HG03469 (cell line): Measurements from ENCODE around the gene COPE.
"Not testable (repeated sequence)": the region's sequence is repeated elsewhere in the genome, so short reads cannot be mapped to it uniquely, and the experiment has no call there.

ENCODE experiments used
- ATAC-seq: cut with Tn5 transposase; IDR thresholded peaks from one replicate; pipeline ENCODE4 v1.9.1; 2021; ENCODE audit warnings: mild to moderate bottlenecking, moderate library complexity, moderate number of reproducible peaks; ENCODE audit not compliant: unreplicated experiment

COPE gene

DNA sequence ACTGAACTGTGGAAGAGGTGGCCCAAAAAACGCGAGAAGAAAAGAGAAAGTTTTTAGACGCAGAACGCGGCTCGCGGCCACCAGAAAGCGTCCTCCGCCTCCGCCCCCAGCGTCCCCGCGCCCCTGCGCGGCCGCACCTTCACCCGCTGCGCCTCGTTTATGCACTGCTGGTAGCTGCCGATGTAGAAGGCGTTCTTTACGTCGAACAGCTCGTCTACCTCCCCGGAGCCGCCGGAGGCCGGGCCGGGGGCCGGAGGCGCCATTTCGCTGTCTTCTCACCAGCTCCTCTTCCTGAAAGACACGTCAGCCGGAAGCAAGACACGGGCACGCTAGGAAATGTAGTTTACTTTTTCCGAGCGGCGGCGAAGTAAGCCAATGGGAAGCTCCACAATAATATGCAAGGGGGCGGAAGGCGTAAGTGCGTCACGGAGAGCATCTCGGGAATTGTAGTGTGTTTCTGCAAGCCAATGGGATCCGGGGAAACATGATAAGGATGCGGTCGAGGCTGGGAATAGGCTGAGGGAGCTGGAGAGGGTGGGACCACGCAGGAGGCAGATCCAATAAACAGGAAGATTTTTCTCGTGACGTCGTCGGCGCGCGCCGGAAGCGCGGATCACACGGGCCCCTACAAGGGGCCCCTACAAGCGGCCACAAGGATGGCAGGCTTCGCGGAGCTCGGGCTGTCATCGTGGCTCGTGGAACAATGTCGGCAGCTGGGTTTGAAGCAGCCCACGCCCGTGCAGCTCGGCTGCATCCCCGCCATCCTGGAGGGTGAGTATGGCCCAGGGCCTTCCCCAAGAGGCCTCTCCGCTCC lies at the start of gene COPE, which contains the start of gene DDX49:
Gene COPE (minus strand): TSS at position 302 of the 814 bp plus-strand sequence. CDS start 39 bp downstream, at position 263.
Gene DDX49 (plus strand): TSS at position 630 of the 814 bp plus-strand sequence. CDS start 27 bp downstream, at position 657.
- peak; percentile 82 for ATAC-seq

DNA sequence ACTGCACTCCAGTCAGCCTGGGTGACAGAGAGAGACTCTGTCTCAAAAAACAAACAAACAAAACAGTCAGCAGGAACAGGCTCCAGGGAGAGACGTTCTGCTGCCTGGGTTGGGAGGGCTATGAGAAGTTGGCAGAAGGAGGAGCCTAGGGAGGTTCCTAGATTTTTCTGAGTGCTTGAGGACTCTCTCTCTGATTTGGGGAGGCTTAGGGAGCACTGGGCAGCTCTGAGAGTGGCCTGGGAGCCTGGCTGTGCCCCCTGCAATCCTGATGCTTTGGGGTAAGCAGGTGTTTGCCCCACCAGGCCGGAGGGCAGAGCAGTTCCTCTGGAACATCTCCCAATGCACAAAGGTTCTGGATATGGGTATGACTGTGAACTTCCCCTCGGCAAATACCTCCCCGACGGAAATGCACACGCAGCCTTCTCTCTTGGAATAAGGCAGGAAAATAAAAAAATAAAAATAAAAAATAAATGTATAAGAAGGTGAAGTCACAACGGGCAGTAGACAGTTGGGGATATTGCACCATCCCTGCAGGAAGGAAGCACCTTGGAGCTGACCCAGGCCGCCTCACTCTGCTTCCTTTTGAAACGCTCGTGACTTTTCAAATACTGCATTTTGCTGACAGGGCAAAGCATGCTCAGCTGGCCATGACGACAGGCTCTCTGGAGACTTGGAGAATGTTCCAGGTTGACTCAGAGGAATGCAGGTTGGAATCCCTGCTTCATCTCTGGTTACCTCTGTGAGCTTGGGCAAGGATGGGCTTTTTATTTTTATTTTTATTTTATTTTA lies 48.4 kb upstream of the COPE start:
- no peak for ATAC-seq

- ATAC-seq: no peak
Measured at GRCh38 chr19:18966307-18966706, 47.1 kb upstream of the COPE start.

DNA sequence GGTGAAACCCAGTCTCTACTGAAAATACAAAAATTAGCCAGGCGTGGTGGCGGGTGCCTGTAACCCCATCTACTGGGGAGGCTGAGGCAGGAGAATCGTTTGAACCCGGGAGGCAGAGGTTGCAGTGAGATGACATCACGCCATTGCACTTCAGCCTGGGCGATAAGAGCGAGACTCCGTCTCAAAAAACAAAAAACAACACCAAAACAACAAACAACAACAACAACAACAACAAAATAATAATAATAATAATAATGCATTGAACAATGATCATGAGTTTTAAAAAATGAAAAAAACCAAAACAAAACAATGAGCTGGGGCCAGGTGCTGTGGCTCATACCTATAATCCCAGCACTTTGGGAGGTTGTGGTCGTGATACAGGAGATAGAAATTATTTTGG lies 44.9 kb upstream of the COPE start:
- ATAC-seq: no peak

DNA sequence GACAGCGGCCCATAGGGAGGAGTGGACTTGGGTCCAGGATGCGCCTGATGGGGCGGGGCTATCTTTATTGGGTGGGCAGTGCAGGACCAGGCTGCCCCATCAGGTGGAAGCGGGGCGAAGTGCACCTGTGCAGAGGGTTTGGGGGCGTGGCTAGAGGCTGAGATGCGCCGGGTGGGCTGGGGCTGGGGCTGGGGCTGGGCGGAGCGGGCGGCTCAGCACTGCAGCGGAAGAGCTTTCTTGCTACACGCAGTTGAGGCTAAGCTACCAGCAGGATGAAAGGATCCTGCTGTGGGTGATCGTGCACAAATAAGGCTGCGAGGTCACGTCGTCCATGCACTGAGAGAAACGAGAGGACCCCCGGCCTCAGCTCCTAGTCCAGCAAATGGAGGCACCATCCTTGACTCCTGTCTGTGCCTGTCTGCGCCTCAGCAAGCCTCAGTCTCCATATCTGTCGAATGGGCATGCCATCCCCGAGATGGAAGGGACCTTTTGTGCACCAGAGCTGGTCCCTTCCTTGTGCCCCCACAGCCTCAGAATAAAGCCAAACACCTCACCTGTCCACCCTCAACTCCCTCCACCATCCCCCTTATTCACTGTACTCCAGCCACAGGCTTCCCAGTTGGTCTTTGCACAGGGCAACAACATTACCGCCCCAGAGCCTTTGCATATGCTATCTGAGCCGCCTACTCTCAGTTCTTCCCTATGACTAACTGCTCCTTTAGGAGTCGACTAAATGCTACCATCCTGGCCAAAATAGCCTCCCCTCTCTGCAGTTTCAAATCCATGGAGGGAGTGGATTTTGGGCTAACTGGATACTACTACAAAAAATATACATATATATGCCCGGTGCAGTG lies 42.8 kb upstream of the COPE start:
- ATAC-seq: no peak

DNA sequence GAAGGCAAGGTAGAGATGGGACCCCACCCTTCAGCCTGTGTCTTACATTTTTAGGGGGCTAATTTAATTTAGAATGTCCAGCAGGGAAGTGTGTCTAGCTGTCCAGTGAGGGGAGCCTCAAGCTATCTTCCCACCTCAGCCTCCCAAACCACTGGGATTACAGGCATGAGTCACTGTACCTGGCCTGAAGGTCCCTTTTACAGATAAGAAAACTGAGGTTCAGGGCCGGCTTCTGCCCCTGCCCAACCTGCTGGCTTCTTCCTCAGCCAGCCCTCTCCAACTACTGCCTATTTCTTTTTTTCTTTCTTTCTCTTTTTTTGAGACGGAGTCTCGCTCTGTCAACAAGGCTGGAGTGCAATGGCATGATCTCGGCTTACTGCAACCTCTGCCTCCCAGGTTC lies 41.2 kb upstream of the COPE start:
- no peak for ATAC-seq

- no peak for ATAC-seq
Measured at GRCh38 chr19:18955042-18955441, 35.9 kb upstream of the COPE start.

DNA sequence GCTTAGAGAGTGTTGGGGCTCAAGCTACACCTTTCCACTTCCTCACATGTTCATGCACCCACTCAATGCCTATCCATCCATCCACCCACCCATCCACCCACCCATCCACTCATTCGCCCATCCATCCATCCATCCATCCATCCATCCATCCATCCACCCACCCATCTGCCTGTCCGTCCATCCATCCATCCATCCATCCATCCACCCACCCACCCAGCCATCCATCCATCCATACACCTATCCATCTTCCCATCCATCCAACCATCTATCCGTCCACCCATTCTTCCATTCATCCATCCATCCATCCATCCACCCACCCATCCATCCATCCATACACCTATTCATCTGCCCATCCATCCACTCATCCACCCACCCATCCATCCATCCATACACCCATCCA lies 34.9 kb upstream of the COPE start:
- ATAC-seq: no peak

GRCh38 chr19:18952364-18953003 lies 33.3 kb upstream of the COPE start:
- not testable (repeated sequence) for ATAC-seq

- no peak for ATAC-seq
Measured at GRCh38 chr19:18951721-18952281, 32.6 kb upstream of the COPE start.

DNA sequence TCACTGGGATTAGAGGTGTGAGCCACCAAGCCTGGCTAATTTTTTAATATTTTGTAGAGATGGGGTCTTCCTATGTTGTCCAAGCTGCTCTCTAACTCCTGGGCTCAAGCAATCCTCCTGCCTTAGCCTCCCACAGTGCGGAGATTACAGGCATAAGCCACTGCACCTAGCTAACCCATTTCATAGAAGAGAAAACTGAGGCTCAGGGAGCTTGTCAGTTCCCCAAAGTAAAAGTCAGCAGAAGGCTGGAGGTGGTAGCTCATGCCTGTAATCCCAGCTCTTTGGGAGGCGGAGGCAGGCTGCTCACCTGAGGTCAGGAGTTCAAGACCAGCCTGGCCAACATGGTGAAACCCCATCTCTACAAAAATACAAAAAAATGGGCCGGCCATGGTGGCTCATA lies 30.7 kb upstream of the COPE start:
- no peak for ATAC-seq

GRCh38 chr19:18948976-18949356 lies 29.8 kb upstream of the COPE start:
- no peak for ATAC-seq

DNA sequence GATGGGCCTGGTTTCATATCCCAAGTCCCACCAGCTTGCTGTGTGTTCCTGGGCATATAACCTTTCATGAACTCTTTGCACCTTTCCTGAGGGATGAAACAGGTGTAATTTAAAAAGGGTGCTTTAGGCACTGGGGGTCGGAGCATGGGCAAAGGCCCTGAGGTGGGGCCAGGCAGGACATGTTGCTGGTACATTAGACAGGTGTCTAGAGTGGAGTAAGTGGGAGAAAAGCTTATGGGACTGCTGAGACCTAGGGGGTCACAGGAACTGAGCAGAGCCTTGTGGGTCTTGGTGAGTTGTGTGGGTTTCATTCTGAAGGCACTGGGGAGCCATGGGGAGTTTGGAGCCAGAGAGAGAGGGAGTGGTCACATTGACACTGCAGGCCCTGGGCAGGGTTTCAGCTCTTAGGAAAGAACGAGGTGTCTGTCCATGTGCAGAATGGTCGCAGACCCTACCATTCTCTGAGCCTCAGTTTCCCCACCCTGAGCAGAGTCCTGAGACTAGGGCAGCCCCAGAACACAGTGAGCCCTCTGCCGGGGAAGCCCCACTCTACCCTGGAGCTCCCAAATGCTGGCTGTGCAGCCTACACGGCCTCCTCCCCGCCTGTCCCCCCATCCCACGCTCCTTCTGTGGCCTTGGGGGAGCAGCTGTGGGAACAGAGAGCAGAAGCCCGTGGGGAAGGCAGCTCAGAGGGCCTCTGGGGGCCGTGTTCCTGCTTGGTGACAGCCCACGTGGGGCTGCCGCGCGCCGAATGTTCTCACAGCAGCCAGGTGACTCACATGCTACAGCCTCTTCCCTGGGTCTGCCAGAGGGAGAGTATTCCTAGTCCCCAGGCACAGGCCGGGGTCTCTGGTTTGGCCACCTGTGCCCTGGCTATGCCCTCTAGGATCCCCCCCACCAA lies 29.1 kb upstream of the COPE start:
- ATAC-seq: no peak

- no peak for ATAC-seq
Measured at GRCh38 chr19:18946918-18947317, 27.7 kb upstream of the COPE start.

- no peak for ATAC-seq
Measured at GRCh38 chr19:18946335-18946734, 27.1 kb upstream of the COPE start.

DNA sequence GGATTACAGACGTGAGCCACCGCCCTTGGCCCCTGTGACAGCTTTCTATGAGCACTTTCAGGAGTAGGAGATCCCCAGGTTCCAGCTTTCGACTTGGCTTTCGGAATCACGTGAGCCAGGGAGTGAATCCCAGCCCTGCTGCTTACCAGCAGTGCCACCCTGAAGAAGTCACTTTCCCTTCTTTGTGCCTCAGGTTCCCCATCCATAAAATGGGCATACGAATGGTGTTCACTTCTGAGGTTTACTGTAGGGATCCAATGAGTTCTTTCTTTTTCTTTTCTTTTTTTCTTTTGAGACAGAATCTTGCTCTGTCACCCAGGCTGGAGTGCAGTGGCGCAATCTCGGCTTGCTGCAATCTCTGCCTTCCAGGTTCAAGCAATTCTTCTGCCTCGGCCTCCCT lies 26.1 kb upstream of the COPE start:
- ATAC-seq: no peak

GRCh38 chr19:18943465-18943864 lies 24.3 kb upstream of the COPE start:
- no peak for ATAC-seq

GRCh38 chr19:18942692-18943091 lies 23.5 kb upstream of the COPE start:
- no peak for ATAC-seq

- ATAC-seq: no peak
Measured at GRCh38 chr19:18941628-18942354, 22.6 kb upstream of the COPE start.
